Measurements from ENCODE around the gene LRRK2. TPM values are rescaled to one million over a fixed set of nuclear protein-coding genes. Genes with fewer than 3 reads are reported as not detected.
A peak's percentile ranks its signal among the peaks of the same experiment; 100 is the strongest.

LRRK2 gene
- polyA plus RNA-seq, 2 of the 4 experiments (the other 2 are of a cell fraction) = 5.3 to 20.4 TPM

DNA sequence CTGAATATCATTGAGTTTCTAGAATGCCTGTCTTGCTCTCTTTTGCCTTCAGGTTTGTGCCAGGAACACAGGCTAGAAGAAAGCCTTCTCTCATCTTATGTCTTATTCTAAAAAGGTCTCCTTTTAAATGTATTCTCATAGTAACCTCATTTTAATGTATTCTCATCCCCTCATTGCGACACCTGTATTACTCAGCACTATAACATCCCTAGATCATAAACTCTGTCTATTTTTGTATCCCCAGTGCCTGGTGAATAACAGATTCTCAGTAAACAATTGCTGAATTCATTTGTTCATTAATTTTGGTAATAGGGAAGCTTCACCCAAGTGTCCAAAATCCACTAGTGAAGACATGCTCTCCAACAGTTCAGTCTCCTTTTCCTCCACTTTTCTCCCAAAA lies 8.8 kb upstream of the LRRK2 start:
- no peak for FAIRE-seq
- TF ChIP-seq ZNF302 (CRISPR knock-in tag; IDR thresholded peaks at IDR 0.05) (no peak), NFE2L2 (conservative IDR thresholded peaks at IDR 0.05; ENCODE audit: low read length) (no peak)
- 0 out of 6 replicates have a peak, but pooled peaks of 1 of the 2 experiments have one; percentile 23 for ATAC-seq
- Histone ChIP-seq H3K4me1 (peaks cover 24% of the 10 kb centered on the region), H3K4me2 (no peak overlapping the region), H3K27ac (no peak overlapping the region), H3K9me3 (no peaks in the 10 kb centered on the region), H3K4me3 (no peak overlapping the region)
- CTCF ChIA-PET = no interaction called here
- no peak for DNase-seq (ENCODE audit: low read depth in 1 of 2, low spot score in 1 of 2)
- POLR2A ChIA-PET = no interaction called here
- WGBS (ENCODE audit: missing lambda C conversion rate) = 91% methylated on average over 1 of the region's 1 CpG

DNA sequence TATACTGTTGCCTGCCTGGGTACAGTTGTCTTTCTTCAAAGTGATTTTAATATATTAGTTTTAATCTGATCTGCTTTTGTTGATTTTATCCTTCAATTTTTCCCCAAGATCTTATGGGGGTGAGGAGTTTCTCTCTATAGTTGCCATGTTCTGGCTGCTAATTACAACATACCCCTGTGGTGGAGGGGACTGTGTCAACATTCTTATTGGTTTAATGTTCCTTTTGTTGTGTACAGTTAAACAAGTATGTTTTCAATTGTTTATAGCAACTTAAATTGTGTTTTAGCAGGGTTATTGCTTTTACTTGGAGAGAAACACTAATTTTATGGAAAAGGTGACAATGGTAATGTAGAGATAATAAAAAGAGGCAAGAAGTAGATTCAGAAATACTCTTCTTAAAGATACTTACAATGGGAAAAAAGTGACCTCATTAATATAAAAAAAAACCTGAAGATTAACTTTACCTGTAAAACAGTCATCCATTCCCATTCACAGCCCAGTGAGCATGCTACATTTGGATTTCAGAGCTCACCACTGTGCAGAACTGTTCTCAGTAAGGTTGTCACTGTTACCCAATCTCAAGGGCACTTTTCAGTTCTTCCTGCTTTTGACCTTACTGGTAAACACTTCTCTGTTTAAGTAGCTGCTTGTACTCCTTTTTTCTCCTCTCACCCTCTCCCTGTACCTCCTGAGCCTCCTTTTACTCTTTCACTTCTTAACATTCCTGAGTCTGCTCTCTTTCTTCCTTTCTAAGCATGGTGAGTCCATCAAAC lies 8.1 kb upstream of the LRRK2 start:
- DNase-seq (ENCODE audit: low read depth in 1 of 2, low spot score in 1 of 2) = no peak
- peak in 1 of 2 experiments; percentile 34; a peak in 3 of 6 replicates for ATAC-seq
- CTCF ChIA-PET = no interaction called here
- Histone ChIP-seq H3K4me2 (0 out of 3 replicates have a peak overlapping the region, but pooled peaks have one; percentile 5), H3K4me3 (no peak overlapping the region), H3K9me3 (no peaks in the 10 kb centered on the region), H3K27ac (no peak overlapping the region), H3K4me1 (peaks cover 17% of the 10 kb centered on the region; the same call in 2 of the 3 replicates)
- POLR2A ChIA-PET = no interaction called here
- FAIRE-seq = no peak
- no peak for TF ChIP-seq PHF8 (IDR thresholded peaks at IDR 0.05; ENCODE audit: borderline replicate concordance, low read depth)
- no peak for TF ChIP-seq CEBPB (IDR thresholded peaks at IDR 0.05)
- no peak for TF ChIP-seq NPAS2 (CRISPR knock-in tag; IDR thresholded peaks at IDR 0.05; ENCODE audit: borderline replicate concordance)
- no peak; the same call in 1 of the 2 replicates for TF ChIP-seq ZSCAN20 (CRISPR knock-in tag; IDR thresholded peaks at IDR 0.05)
- TF ChIP-seq MAZ (IDR thresholded peaks at IDR 0.05; ENCODE audit: borderline replicate concordance, low read depth, low read length) = no peak
- no peak for TF ChIP-seq ZFP36 (IDR thresholded peaks at IDR 0.05; ENCODE audit: borderline replicate concordance, partially characterized antibody)
- TF ChIP-seq SMC3 (IDR thresholded peaks at IDR 0.05) = no peak
- no peak for TF ChIP-seq HOXB13 (CRISPR knock-in tag; IDR thresholded peaks at IDR 0.05; ENCODE audit: low read depth)
- TF ChIP-seq RCOR1 (IDR thresholded peaks at IDR 0.05; ENCODE audit: low read depth, low read length) = no peak
- no peak for TF ChIP-seq POLR2AphosphoS2 (conservative IDR thresholded peaks at IDR 0.05; ENCODE audit: low read length)
- TF ChIP-seq, protein P1, sequence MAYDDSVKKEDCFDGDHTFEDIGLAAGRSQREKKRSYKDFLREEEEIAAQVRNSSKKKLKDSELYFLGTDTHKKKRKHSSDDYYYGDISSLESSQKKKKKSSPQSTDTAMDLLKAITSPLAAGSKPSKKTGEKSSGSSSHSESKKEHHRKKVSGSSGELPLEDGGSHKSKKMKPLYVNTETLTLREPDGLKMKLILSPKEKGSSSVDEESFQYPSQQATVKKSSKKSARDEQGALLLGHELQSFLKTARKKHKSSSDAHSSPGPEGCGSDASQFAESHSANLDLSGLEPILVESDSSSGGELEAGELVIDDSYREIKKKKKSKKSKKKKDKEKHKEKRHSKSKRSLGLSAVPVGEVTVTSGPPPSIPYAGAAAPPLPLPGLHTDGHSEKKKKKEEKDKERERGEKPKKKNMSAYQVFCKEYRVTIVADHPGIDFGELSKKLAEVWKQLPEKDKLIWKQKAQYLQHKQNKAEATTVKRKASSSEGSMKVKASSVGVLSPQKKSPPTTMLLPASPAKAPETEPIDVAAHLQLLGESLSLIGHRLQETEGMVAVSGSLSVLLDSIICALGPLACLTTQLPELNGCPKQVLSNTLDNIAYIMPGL (CRISPR knock-in tag; IDR thresholded peaks at IDR 0.05; ENCODE audit: borderline replicate concordance) = no peak
- no peak for TF ChIP-seq TP53 (CRISPR knock-in tag; IDR thresholded peaks at IDR 0.05)
- TF ChIP-seq, protein P2, sequence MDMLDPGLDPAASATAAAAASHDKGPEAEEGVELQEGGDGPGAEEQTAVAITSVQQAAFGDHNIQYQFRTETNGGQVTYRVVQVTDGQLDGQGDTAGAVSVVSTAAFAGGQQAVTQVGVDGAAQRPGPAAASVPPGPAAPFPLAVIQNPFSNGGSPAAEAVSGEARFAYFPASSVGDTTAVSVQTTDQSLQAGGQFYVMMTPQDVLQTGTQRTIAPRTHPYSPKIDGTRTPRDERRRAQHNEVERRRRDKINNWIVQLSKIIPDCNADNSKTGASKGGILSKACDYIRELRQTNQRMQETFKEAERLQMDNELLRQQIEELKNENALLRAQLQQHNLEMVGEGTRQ (IDR thresholded peaks at IDR 0.05) = no peak
- no peak for TF ChIP-seq SREBF2 (IDR thresholded peaks at IDR 0.05)
- TF ChIP-seq POLR2A (IDR thresholded peaks at IDR 0.05; ENCODE audit: low read length) = no peak

DNA sequence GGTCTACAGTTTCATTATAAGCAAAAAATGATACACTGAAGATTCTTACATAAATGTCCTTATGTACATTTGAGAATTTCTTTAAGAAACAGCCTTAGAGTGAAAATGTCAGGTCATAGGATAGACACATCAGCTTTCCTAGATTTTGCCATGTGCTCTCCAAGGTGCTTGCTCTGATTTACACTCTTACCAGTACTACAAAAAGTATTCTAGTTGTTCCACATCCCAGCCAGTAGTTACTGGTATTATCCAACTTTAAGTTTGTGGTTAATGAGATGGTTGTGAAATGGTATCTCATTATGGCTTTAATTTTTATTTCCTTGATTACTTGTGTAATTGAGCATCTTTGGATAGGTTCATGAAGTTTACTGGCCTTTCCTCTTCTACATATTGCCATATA lies 5.0 kb upstream of the LRRK2 start:
- peaks cover 28% of the 10 kb centered on the region for H3K4me1 ChIP-seq
- ATAC-seq (no peak), FAIRE-seq (peak; percentile 54), DNase-seq (ENCODE audit: low read depth in 1 of 2, low spot score in 1 of 2) (no peak)
- no peaks in the 10 kb centered on the region for H3K9me3 ChIP-seq
- H3K27ac ChIP-seq = no peak overlapping the region
- TF ChIP-seq RCOR1 (IDR thresholded peaks at IDR 0.05; ENCODE audit: low read depth, low read length) = no peak
- TF ChIP-seq, protein P3, sequence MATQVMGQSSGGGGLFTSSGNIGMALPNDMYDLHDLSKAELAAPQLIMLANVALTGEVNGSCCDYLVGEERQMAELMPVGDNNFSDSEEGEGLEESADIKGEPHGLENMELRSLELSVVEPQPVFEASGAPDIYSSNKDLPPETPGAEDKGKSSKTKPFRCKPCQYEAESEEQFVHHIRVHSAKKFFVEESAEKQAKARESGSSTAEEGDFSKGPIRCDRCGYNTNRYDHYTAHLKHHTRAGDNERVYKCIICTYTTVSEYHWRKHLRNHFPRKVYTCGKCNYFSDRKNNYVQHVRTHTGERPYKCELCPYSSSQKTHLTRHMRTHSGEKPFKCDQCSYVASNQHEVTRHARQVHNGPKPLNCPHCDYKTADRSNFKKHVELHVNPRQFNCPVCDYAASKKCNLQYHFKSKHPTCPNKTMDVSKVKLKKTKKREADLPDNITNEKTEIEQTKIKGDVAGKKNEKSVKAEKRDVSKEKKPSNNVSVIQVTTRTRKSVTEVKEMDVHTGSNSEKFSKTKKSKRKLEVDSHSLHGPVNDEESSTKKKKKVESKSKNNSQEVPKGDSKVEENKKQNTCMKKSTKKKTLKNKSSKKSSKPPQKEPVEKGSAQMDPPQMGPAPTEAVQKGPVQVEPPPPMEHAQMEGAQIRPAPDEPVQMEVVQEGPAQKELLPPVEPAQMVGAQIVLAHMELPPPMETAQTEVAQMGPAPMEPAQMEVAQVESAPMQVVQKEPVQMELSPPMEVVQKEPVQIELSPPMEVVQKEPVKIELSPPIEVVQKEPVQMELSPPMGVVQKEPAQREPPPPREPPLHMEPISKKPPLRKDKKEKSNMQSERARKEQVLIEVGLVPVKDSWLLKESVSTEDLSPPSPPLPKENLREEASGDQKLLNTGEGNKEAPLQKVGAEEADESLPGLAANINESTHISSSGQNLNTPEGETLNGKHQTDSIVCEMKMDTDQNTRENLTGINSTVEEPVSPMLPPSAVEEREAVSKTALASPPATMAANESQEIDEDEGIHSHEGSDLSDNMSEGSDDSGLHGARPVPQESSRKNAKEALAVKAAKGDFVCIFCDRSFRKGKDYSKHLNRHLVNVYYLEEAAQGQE (IDR thresholded peaks at IDR 0.05) = peak; percentile 26; the same call in 1 of the 2 replicates
- H3K4me2 ChIP-seq = no peak overlapping the region
- H3K4me3 ChIP-seq = no peak overlapping the region
- ChIA-PET POLR2A (no interaction called here), CTCF (interaction anchor here (1.1 kb wide), 1 partner anchor 9 kb away, joined by 3 read pairs; no protein-coding TSS in a partner anchor)

All from A549 (cell line).